ENCODE results near the gene TMC8. TPM values are rescaled to one million over a fixed set of nuclear protein-coding genes. Genes with fewer than 3 reads are reported as not detected.

The TMC8 gene
- total RNA-seq, 1 experiment from 2014 or later: not detected

- Histone ChIP-seq H3K9me3 (no peaks in the 10 kb centered on the region), H3K36me3 (ENCODE audit: control insufficient read depth, insufficient read depth, low read length) (no peaks in the 10 kb centered on the region), H3K4me3 (ENCODE audit: low read depth, low read length) (no peak overlapping the region), H3K27me3 (replicated peaks; ENCODE audit: control insufficient read depth, insufficient read depth, low read length) (no peaks in the 10 kb centered on the region), H3K4me1 (peaks cover 57% of the 10 kb centered on the region)
- Mint-ChIP-seq H3K4me3 (ENCODE audit: unreplicated experiment) (no peak overlapping the region), H3K36me3 (ENCODE audit: insufficient read depth, unreplicated experiment) (no peaks in the 10 kb centered on the region), H3K27ac (ENCODE audit: unreplicated experiment) (no peak overlapping the region), H3K4me1 (ENCODE audit: low read depth, unreplicated experiment) (peaks cover 18% of the 10 kb centered on the region), H3K9me3 (ENCODE audit: unreplicated experiment) (no peaks in the 10 kb centered on the region), H3K27me3 (ENCODE audit: insufficient read depth, unreplicated experiment) (no peaks in the 10 kb centered on the region)
- CTCF ChIA-PET: no interaction called here
- intact Hi-C loops (cut with micrococcal nuclease; ENCODE audit: unreplicated experiment): no loop called here
- POLR2A ChIA-PET: no interaction called here
- BruUV-seq (replicated peaks): no TSS peak
- no peak for DNase-seq
- TF ChIP-seq CTCF (IDR thresholded peaks at IDR 0.05; ENCODE audit: insufficient read depth in 1 of 2, low read depth in 1 of 2, low read length in 1 of 2, severe bottlenecking in 1 of 2, unreplicated experiment in 1 of 2): no peak
These were observed 16.9 kb downstream of the TMC8 start for GRCh38 chr17:78147315-78147998.

GRCh38 chr17:78148286-78149016, 17.9 kb downstream of the TMC8 start:
- H3K27me3 ChIP-seq (replicated peaks; ENCODE audit: control insufficient read depth, insufficient read depth, low read length): no peaks in the 10 kb centered on the region
- CTCF ChIA-PET: interaction anchor here (0.6 to 0.8 kb wide), 2 partner anchors 21 to 101 kb away, joined by 3 to 4 read pairs; no protein-coding TSS in a partner anchor
- no peak overlapping the region for H3K4me3 ChIP-seq (ENCODE audit: low read depth, low read length)
- H3K9me3 ChIP-seq: no peaks in the 10 kb centered on the region
- Mint-ChIP-seq H3K27ac (ENCODE audit: unreplicated experiment) (peak overlapping the region; percentile 51), H3K9me3 (ENCODE audit: unreplicated experiment) (no peaks in the 10 kb centered on the region), H3K4me1 (ENCODE audit: low read depth, unreplicated experiment) (peaks cover 18% of the 10 kb centered on the region), H3K27me3 (ENCODE audit: insufficient read depth, unreplicated experiment) (no peaks in the 10 kb centered on the region), H3K4me3 (ENCODE audit: unreplicated experiment) (no peak overlapping the region), H3K36me3 (ENCODE audit: insufficient read depth, unreplicated experiment) (no peaks in the 10 kb centered on the region)
- no TSS peak for BruUV-seq (replicated peaks)
- TF ChIP-seq CTCF (IDR thresholded peaks at IDR 0.05; ENCODE audit: insufficient read depth in 1 of 2, low read depth in 1 of 2, low read length in 1 of 2, severe bottlenecking in 1 of 2, unreplicated experiment in 1 of 2): no peak
- POLR2A ChIA-PET: interaction anchor here (0.6 kb wide), 1 partner anchor 45 kb away, joined by 3 read pairs; no protein-coding TSS in a partner anchor
- DNase-seq: peak in 1 of 2 experiments; percentile 35
- intact Hi-C loops (cut with micrococcal nuclease; ENCODE audit: unreplicated experiment): no loop called here
- no peaks in the 10 kb centered on the region for H3K36me3 ChIP-seq (ENCODE audit: control insufficient read depth, insufficient read depth, low read length)
- H3K4me1 ChIP-seq: peaks cover 61% of the 10 kb centered on the region

- H3K4me1 Mint-ChIP-seq (ENCODE audit: low read depth, unreplicated experiment): peaks cover 18% of the 10 kb centered on the region
- H3K36me3 Mint-ChIP-seq (ENCODE audit: insufficient read depth, unreplicated experiment): peaks cover 7% of the 10 kb centered on the region
- Histone ChIP-seq H3K27me3 (replicated peaks; ENCODE audit: control insufficient read depth, insufficient read depth, low read length) (no peaks in the 10 kb centered on the region), H3K36me3 (ENCODE audit: control insufficient read depth, insufficient read depth, low read length) (no peaks in the 10 kb centered on the region), H3K9me3 (no peaks in the 10 kb centered on the region), H3K4me1 (peaks cover 38% of the 10 kb centered on the region), H3K4me3 (ENCODE audit: low read depth, low read length) (no peak overlapping the region)
- no peaks in the 10 kb centered on the region for H3K9me3 Mint-ChIP-seq (ENCODE audit: unreplicated experiment)
- intact Hi-C loops (cut with micrococcal nuclease; ENCODE audit: unreplicated experiment): loop anchor here (1.0 to 2.0 kb wide), 2 partner anchors 11 to 23 kb away; partner anchors contain the start of gene TMC6
- no TSS peak for BruUV-seq (replicated peaks)
- H3K27ac Mint-ChIP-seq (ENCODE audit: unreplicated experiment): peak overlapping the region; percentile 91
- ChIA-PET CTCF (interaction anchor here (1.6 kb wide), 1 partner anchor 25 kb away, joined by 8 read pairs; no protein-coding TSS in a partner anchor), POLR2A (interaction anchor here (0.6 to 1.0 kb wide), 2 partner anchors 10 to 35 kb away, joined by 4 to 11 read pairs; partner anchors contain the start of gene TK1)
- H3K4me3 Mint-ChIP-seq (ENCODE audit: unreplicated experiment): peak overlapping the region; percentile 48
- TF ChIP-seq CTCF (IDR thresholded peaks at IDR 0.05; ENCODE audit: insufficient read depth in 1 of 2, low read depth in 1 of 2, low read length in 1 of 2, severe bottlenecking in 1 of 2, unreplicated experiment in 1 of 2): no peak
- DNase-seq: peak; percentile 82 to 90
- H3K27me3 Mint-ChIP-seq (ENCODE audit: insufficient read depth, unreplicated experiment): no peaks in the 10 kb centered on the region
These were observed 21.0 kb downstream of the TMC8 start for GRCh38 chr17:78151514-78152008.

Measured in Caco-2 (cell line).